PC-3 (cell line): Measurements from ENCODE around the gene TMEM139. TPM values are rescaled to one million over a fixed set of nuclear protein-coding genes. Genes with fewer than 3 reads are reported as not detected.

Source experiments
- ATAC-seq: fragments of 200-7000 bp; cut with Tn5 transposase; 2 replicates; pipeline ENCODE4 v1.9.1; 2020; ENCODE audit warnings: mild to moderate bottlenecking, moderate library complexity
- BruUV-seq: library from RNA; stranded (reverse); fragments of 400-500 nt; replicated peaks from 2 replicates; lab custom pipeline; 2021; lab: Mats Ljungman, UMichigan
- CTCF ChIA-PET: fragments of 300-600 bp; sonication (Branson Sonifier 250); formaldehyde crosslinking; loops from one replicate; lab custom pipeline; 2022; ENCODE audit warnings: antibody characterized with exemption; lab: Charles Lee
- POLR2A ChIA-PET: fragments of 300-600 bp; sonication (Branson Sonifier 250); formaldehyde crosslinking; loops from one replicate; lab custom pipeline; 2022; ENCODE audit warnings: antibody characterized with exemption; ENCODE audit not compliant: unreplicated experiment; lab: Charles Lee
- DNase-seq: peaks from one replicate; pipeline ENCODE4 v3.0.0-alpha.2; 2015
- H2AFZ ChIP-seq: fragments of 300-600 bp; sonication (generic); 2 replicates; pipeline ENCODE4 v1.6.0; 2016; ENCODE audit warnings: antibody characterized with exemption, low read length
- H3F3A ChIP-seq: fragments of 300-600 bp; sonication (generic); one replicate; pipeline ENCODE4 v1.6.0; 2017; ENCODE audit warnings: antibody characterized with exemption, low read length, control low read depth, mild to moderate bottlenecking; ENCODE audit not compliant: unreplicated experiment
- H3K27ac ChIP-seq: fragments of 300-600 bp; sonication (generic); 2 replicates; pipeline ENCODE4 v1.5.1; 2016; ENCODE audit warnings: mild to moderate bottlenecking, low read length
- H3K27me3 ChIP-seq: fragments of 300-600 bp; sonication (generic); 2 replicates; pipeline ENCODE4 v1.6.1; 2016; ENCODE audit warnings: low read length, mixed read lengths
- H3K36me3 ChIP-seq: fragments of 300-600 bp; sonication (generic); 2 replicates; pipeline ENCODE4 v1.6.1; 2016; ENCODE audit warnings: low read depth, mixed run types, low read length, mixed read lengths
- H3K4me1 ChIP-seq: fragments of 300-600 bp; sonication (generic); 2 replicates; pipeline ENCODE4 v1.5.1; 2016; ENCODE audit warnings: low read length; ENCODE audit not compliant: insufficient read depth
- H3K4me2 ChIP-seq: fragments of 300-600 bp; sonication (generic); 2 replicates; pipeline ENCODE4 v1.6.0; 2016; ENCODE audit warnings: low read length
- H3K4me3 ChIP-seq: fragments of 300-600 bp; sonication (generic); 2 replicates; pipeline ENCODE4 v1.5.1; 2016; ENCODE audit warnings: mild to moderate bottlenecking, low read length, mixed read lengths
- H3K79me2 ChIP-seq: fragments of 300-600 bp; sonication (generic); 2 replicates; pipeline ENCODE4 v1.6.1; 2017; ENCODE audit warnings: low read length, mixed read lengths
- H3K9ac ChIP-seq: fragments of 300-600 bp; sonication (generic); 2 replicates; pipeline ENCODE4 v1.6.0; 2016; ENCODE audit warnings: mild to moderate bottlenecking, low read length
- H3K9me2 ChIP-seq: fragments of 300-600 bp; sonication (generic); replicated peaks from 2 replicates; pipeline ENCODE4 v1.6.1; 2016; ENCODE audit warnings: mixed run types, low read length, mixed read lengths
- H3K9me3 ChIP-seq: fragments of 300-600 bp; sonication (generic); 2 replicates; pipeline ENCODE4 v1.6.1; 2016; ENCODE audit warnings: low read length, mixed read lengths
- H4K20me1 ChIP-seq: fragments of 300-600 bp; sonication (generic); 2 replicates; pipeline ENCODE4 v1.6.1; 2016; ENCODE audit warnings: low read length, mixed read lengths
- CTCF ChIP-seq: fragments of 300-600 bp; sonication (generic); conservative IDR thresholded peaks from 2 replicates; pipeline ENCODE4 v1.5.1; 2017; ENCODE audit warnings: antibody characterized with exemption, low read depth, mild to moderate bottlenecking, low read length
- EZH2 ChIP-seq: fragments of 300-600 bp; sonication (generic); IDR thresholded peaks from one replicate; pipeline ENCODE4 v1.6.1; 2017; ENCODE audit warnings: antibody characterized with exemption, mild to moderate bottlenecking, low read length; ENCODE audit not compliant: unreplicated experiment
- EZH2phosphoT487 ChIP-seq: fragments of 300-600 bp; sonication (generic); IDR thresholded peaks from 2 replicates; pipeline ENCODE4 v1.6.1; 2018; ENCODE audit warnings: mild to moderate bottlenecking, antibody characterized with exemption, low read length, borderline replicate concordance
- intact Hi-C: fragments of 100-400 bp; cut with micrococcal nuclease; formaldehyde crosslinking; loops from 2 replicates; pipeline ENCODE4 v1.9.0; 2023
- total RNA-seq: library from RNA; depleted of rRNA; stranded (reverse); fragments of >200 nt; gene quantifications from 2 replicates; pipeline ENCODE4 v1.2.3, GENCODE V29; 2014

The TMEM139 gene
- total RNA-seq, 1 experiment from 2014 or later: 5.2 TPM

DNA sequence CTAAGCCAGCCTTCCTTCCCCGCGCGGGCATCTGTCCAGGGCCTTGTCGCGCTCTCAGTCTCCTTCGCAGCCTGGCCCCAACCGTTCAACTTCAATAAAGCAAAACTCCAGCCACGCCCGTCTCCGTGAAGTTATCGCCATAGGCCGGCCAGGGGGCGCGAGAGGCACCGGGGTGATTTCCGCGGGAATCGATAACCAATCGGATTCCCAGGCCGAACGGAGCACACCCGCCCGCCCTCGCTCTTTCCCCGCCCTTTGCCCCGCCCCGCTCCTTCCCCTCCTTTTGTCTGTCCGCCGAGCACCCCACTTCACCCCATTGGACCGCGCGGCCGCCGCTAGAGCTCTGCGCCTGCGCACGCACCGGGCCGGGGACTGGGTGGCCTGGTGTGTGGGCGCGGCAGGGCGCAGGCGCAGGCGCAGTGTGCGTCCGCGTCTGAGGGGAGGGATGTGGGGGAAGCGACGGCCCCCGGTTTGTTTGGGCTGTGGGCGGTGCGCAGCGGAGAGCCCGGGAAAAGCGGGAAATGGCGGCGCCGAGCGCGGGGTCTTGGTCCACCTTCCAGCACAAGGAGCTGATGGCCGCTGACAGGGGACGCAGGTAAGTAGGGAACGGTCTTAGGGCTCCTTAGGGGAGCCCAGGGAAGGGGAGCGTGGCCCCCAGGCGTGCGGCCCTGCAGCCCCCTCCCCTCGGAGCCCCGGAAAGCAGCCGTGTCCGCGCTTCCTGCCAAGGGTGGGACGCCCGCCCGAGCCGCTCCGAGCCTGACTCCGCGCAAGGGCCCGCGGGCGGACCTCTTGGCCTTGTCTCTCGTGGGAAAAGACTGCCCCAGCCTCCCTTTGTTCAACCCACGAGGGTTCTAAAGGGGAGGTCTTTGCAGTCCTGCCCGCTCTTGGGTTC lies 3.4 kb downstream of the TMEM139 start, which contains the start of gene CASP2:
Gene CASP2 (plus strand): TSS at position 417 of the 892 bp plus-strand sequence. CDS start 105 bp downstream, at position 522.
- Histone ChIP-seq H3K4me3 (peak within 1 kb of the TSS; percentile 95), H3F3A (no peaks in the 10 kb centered on the region), H3K9me2 (no peaks in the 10 kb centered on the region), H4K20me1 (peaks cover 18% of the 10 kb centered on the region; the same call in 1 of the 2 replicates), H3K36me3 (peaks cover 20% of the 10 kb centered on the region), H3K4me1 (peaks cover 47% of the 10 kb centered on the region), H3K9me3 (no peaks in the 10 kb centered on the region), H3K79me2 (peaks cover 51% of the 10 kb centered on the region), H3K27ac (peak within 1 kb of the TSS; percentile 87), H2AFZ (peak within 1 kb of the TSS; percentile 79), H3K27me3 (no peaks in the 10 kb centered on the region), H3K9ac (peak within 1 kb of the TSS; percentile 99), H3K4me2 (peak within 1 kb of the TSS; percentile 99)
- ChIA-PET POLR2A (interaction anchor here (1.0 kb wide), 1 partner anchor 9 kb away, joined by 6 read pairs; no protein-coding TSS in a partner anchor), CTCF (interaction anchor here (0.9 kb wide), 2 partner anchors 11 to 73 kb away, joined by 3 to 5 read pairs; no protein-coding TSS in a partner anchor)
- intact Hi-C loops: loop anchor here (1.0 kb wide), 1 partner anchor 13 kb away; no protein-coding TSS in a partner anchor
- DNase-seq: peak; percentile 92
- TF ChIP-seq EZH2phosphoT487 (no peak), CTCF (0 out of 2 replicates have a peak, but pooled peaks have one; percentile 13)
- ATAC-seq: peak; percentile 71
- no TSS peak for BruUV-seq

- Histone ChIP-seq H3K9ac (peak overlapping the region; percentile 99), H3K4me3 (peak overlapping the region; percentile 95), H3K4me1 (peaks cover 42% of the 10 kb centered on the region), H3K79me2 (peaks cover 53% of the 10 kb centered on the region), H3K36me3 (peaks cover 23% of the 10 kb centered on the region), H4K20me1 (peaks cover 18% of the 10 kb centered on the region; the same call in 1 of the 2 replicates), H3K9me2 (no peaks in the 10 kb centered on the region), H3K27ac (peak overlapping the region; percentile 87), H3K9me3 (no peaks in the 10 kb centered on the region), H2AFZ (peak overlapping the region; percentile 79), H3K27me3 (no peaks in the 10 kb centered on the region), H3K4me2 (peak overlapping the region; percentile 99), H3F3A (no peaks in the 10 kb centered on the region)
- ChIA-PET CTCF (no interaction called here), POLR2A (no interaction called here)
- no peak for DNase-seq
- no peak for ATAC-seq
- no peak for TF ChIP-seq EZH2phosphoT487
- no peak for TF ChIP-seq CTCF
- no peak for TF ChIP-seq EZH2
- intact Hi-C loops: loop anchor here (1.0 kb wide), 1 partner anchor 12 kb away; no protein-coding TSS in a partner anchor
- BruUV-seq: TSS peak; percentile 36
These were observed 4.1 kb downstream of the TMEM139 start for GRCh38 chr7:143288836-143289235.
